NCI-H2227 treated with DMSO at 0.1 percent for 48 hours (cell line): ENCODE data around the gene DNM2.
A peak's percentile ranks its signal among the peaks of the same experiment; 100 is the strongest.
"Not testable (repeated sequence)": the region's sequence is repeated elsewhere in the genome, so short reads cannot be mapped to it uniquely, and the experiment has no call there.

Experiments
- DNase-seq: peaks from one replicate; lab custom pipeline; 2025; lab: John Stamatoyannopoulos, UW

DNM2 gene

DNA sequence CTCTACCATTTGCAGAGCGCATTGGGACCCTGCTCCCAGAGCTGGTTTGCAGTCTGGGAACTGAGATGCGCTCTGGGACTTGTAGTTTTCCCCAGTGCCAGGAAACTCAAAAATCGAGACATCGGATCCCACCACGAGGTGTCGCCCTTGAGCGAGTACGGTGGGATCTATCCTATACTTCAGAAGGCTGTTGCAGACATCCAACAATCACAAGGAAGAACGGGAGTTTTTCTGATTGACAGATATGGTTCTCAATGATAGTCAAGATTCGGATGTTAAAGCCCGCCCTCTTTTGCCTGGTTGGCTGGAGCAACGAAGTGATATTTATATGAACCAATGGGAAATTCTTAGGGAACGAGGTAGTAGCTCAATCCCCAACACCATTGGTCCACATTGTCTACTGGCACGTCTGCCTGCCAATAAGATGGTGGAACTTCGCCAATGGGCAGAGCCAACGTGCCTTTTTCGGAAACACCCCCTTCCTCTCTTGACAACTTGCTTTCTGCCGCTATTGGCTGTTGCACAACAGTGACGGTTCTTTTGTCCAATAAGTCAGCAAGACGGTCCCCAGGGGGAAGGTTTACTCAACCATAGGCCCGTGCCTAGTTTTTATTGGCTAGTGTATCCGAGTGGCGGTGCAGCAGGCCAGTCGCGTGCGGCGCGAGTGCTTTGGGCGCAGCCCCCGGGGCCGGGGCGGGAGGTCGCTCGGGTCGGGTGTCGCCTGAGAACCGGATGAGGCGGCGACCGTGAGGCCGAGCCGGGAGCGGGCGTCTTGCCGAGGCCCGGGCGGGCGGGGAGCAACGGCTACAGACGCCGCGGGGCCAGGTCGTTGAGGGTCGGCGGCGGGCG is at the start of gene DNM2:
Gene DNM2 (plus strand): TSS at position 724 of the 849 bp plus-strand sequence. CDS start 164 bp downstream, outside the sequence.
- DNase-seq = peak; percentile 98

DNA sequence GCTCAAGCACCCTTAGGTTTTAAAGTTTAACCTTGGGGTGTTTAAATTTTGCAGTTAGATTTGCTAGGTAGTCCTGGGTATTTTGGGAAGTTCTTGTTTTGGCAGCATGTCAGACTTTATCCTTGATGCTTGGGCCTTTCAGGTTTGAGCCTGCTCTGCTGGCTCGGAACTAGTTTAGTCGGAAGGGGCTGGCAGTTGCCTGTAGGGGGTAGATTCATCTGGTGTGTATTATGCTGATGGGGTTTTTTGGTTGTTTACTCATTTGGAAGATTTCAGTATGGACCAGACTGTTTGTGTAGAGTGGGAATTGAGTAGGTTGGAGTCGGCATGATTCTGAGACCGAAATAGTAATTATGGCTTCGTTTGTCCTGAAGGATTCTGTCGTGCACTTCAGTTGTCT is 48.6 kb upstream of the DNM2 start:
- DNase-seq = no peak

- no peak for DNase-seq
These were observed 47.7 kb upstream of the DNM2 start for GRCh38 chr19:10670182-10670581.

DNA sequence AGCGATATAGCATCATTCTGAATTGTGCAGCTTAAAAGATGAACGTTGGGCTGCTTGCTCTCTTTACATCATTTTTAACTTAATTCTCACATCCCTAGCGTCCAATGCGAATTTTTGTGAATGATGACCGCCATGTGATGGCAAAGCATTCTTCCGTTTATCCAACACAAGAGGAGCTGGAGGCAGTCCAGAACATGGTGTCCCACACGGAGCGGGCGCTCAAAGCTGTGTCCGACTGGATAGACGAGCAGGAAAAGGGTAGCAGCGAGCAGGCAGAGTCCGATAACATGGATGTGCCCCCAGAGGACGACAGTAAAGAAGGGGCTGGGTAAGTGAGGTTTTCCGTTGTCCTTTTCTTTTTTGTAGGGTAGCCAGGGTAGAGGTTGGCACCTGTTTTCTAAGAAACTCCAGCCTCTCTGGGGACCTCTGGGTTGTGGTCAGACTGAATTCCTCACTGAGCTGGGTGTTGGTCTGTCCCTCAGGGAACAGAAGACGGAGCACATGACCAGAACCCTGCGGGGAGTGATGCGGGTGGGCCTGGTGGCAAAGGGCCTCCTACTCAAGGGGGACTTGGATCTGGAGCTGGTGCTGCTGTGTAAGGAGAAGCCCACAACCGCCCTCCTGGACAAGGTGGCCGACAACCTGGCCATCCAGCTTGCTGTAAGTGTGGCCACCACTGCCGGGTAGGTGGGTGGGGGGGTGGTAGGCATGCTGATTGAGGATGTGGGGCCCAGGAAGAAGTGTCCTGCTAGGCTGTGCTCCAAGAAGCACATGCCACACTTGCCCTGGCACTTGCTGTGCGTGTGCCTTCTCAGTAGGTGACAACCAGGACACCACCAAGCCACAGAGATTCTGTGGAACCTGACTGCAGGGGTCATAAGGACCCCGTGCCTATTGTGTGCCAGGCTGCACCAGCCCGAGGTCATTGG is 46.7 kb upstream of the DNM2 start:
- DNase-seq = no peak

DNA sequence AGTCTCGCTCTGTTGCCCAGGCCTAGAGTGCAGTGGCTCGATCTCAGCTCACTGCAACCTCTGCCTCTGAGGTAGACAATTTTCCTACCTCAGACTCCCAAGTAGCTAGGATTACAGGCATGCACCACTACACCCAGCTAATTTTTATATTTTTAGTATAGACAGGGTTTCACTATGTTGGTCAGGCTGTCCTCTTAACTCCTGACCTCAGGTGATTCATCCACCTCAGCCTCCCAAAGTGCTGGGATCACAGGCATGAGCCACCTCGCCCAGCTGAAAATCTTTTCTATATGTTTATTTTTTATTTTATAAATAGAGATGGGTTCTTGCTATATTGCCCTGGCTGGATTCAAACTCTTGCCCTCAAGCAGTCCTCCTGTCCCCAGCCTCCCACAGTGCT is 46.0 kb upstream of the DNM2 start:
- DNase-seq = not testable (repeated sequence)

DNA sequence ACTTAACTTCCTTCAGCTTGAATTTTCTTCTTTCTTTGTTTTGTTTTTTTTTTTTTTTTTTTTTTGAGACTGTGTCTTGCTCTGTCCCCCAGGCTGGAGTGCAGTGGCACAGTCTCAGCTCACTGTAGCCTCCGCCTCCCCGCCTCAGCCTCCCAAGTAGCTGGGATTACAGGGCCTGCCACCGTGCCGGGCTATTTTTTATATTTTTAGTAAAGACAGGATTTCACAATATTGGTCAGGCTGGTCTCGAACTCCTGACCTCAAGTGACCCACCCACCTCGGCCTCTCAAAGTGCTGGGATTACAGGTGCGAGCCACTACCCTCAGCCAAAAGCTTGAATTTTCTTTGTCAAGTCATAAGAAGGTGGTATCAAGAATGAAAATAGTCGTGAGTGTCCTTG is 42.7 kb upstream of the DNM2 start:
- DNase-seq = not testable (repeated sequence)

DNA sequence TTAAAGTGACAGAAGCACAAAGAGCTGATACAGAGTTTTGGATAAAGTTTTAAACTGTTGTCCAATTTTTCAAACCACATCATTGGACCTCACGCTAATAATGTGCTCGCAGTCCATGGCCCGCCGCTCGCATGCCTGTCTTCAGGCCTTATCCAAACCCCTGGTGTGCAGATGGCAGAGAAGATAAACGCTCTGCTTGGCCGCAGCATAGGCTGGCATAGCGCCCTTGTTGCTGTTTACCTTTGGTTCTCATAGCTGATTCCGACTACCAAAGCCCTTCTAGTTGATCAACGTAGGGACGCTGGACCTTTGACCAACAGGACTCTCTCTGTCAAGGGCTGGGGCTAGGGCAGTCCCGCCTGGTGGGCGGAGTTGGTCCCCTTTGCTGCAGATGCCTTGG is 40.1 kb upstream of the DNM2 start:
- no peak for DNase-seq

DNA sequence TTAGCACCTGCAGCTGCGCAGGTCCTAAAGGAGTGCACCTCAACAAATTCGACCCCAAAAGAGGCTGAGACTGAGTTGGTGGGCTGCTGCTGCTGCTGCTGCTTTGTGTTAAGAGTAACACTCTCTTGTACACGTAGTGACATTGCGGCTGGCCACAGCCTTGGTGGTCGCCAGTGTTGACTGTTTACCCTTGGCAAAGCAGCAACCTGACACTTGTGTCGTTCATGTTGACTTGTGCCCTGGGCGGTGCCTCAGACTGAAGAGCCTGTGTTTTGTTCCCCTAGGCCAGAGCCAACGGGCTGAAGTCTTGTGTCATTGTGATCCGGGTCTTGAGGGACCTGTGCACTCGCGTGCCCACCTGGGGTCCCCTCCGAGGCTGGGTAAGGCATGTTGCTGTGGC is 39.1 kb upstream of the DNM2 start:
- no peak for DNase-seq

DNA sequence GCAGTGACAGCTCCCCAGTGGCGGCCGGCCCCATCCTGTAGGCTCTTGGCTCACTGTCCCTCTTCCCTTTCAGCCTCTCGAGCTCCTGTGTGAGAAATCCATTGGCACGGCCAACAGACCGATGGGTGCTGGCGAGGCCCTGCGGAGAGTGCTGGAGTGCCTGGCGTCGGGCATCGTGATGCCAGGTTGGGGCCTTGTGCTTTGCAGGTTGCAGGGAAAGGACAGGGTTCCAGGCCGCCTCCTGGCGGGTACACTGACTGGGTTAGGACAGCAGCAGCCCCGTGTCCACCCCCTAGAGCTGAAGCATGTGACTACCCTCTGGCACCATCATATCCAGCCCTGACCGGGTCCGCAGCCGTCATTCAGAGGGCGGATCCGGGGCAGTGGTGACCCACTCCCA is 38.1 kb upstream of the DNM2 start:
- no peak for DNase-seq

DNA sequence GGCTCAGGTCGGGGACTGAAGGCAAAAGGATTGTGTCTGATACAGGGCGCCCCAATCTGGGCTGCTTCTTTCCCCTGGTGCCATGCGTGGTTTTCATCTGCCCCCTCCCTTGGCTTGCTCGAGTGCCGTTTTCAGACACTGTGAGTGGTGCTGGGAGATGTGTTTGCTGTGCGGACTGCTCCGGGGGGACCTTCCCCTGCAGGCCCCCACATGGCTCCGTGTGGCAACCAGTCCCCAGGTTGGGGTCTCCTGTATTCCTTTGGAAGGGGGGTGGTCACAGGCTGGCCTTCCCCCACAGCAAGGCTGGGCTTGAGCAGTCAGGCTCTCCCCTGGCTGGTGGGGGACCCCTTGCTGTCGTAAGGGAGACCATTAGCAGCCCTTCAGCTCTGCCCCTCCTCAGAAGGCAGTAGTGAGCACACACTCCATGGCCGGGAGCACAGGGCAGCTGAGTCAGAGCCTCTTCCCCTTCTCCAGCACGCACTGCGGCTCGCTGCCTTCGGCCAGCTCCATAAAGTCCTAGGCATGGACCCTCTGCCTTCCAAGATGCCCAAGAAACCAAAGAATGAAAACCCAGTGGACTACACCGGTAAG is 37.2 kb upstream of the DNM2 start:
- DNase-seq = no peak

- no peak for DNase-seq
These were observed 36.2 kb upstream of the DNM2 start for GRCh38 chr19:10681658-10682057.

GRCh38 chr19:10682397-10683063 is 35.3 kb upstream of the DNM2 start:
- no peak for DNase-seq

DNA sequence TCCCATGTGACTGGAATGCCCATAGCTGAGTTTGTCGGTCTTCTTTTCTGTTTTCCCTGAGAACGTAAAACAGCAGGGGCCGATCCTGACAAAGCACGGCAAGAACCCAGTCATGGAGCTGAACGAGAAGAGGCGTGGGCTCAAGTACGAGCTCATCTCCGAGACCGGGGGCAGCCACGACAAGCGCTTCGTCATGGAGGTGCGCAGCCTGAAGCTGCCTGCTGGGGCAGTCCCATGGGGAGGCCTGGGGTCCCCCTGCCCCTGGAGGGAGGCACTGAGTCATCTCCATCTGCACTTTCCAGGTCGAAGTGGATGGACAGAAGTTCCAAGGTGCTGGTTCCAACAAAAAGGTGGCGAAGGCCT is 34.8 kb upstream of the DNM2 start:
- no peak for DNase-seq

GRCh38 chr19:10683582-10683981 is 34.3 kb upstream of the DNM2 start:
- DNase-seq = no peak

DNA sequence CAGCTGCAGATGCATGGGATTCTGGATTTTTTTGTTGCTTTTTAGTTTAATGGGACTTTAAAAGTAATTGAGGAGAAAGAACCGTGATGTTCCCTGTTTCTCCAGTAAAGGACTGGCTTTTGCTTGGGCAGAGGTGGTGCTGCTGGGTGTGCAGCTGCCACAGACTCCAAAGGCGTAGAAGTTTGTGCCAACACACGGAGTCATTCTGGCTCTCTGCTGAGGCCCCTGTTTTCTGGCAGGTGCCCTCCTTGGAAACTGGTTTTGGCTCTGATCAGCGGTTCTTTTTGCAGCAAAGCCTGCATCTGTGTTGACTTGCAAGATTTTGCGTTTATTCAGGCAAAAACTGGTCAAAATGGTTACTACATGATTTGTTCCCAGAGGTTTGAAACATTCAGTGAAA is 32.7 kb upstream of the DNM2 start:
- DNase-seq = no peak

- no peak for DNase-seq
These were observed 31.7 kb upstream of the DNM2 start for GRCh38 chr19:10686193-10686592.

- no peak for DNase-seq
These were observed 31.0 kb upstream of the DNM2 start for GRCh38 chr19:10686661-10687517.

DNA sequence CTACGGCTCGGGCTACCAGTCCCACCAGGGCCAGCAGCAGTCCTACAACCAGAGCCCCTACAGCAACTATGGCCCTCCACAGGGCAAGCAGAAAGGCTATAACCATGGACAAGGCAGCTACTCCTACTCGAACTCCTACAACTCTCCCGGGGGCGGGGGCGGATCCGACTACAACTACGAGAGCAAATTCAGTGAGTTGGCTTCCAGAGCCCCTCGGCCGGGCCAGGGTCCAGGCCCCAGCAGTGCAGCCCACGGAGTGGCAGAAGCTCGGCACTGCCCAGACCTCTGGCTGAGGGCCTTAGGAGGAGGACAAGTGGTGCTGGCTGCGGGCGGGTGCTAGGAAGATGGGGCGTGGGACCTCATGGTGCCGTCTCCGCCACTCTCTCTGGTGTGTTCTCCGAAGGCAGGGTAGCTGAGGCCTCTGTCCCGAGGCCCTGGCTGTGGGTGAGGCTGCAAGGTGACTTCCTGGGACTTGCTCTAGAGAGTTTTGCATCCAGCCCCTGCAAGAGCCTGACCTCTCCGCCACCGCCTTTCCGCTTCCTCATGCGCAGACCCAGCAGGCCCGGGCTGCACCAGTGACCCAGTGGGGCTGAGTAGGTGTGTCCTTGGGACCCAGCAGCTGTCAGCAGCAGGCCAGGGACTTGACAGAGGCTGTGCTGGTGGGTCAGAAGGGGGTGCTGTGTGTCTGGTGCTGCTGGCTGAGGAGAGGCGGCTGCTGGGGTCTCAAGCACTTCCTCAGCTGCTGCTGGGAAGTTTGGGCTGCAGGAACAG is 30.2 kb upstream of the DNM2 start:
- no peak for DNase-seq

DNA sequence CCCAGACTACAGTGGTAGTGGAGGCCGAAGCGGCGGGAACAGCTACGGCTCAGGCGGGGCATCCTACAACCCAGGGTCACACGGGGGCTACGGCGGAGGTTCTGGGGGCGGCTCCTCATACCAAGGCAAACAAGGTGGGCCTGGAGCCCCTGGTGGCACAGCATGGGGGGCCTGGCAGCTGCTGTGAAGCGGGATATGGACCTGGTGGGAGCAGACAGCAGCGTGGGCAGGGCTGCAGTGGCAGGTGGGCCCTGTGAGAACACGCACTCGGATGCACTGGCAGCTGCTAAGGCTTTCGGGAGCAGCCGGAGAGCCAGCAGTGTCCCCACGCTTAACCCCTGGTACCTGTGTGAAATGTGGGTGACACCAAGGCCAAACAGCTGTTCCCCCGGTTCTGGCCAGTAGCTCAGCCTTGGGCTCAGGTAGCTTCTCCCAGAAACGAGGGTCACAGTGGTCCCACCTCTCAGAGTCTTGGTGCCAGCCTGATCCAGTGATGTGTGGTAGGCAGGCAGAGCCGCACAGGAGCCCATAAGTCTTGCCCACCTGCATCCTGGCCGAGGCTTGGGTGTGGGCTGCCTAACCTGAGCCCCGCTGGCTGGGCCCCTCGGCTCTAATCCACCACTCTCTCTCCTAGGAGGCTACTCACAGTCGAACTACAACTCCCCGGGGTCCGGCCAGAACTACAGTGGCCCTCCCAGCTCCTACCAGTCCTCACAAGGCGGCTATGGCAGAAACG is 29.2 kb upstream of the DNM2 start:
- no peak for DNase-seq

- no peak for DNase-seq
These were observed 27.5 kb upstream of the DNM2 start for GRCh38 chr19:10690341-10690781.
